CD14-positive monocyte (primary cell): ENCODE results near the gene CDH13. TPM values are rescaled to one million over a fixed set of nuclear protein-coding genes. Genes with fewer than 3 reads are reported as not detected.

ENCODE experiments used
- DNase-seq, 3 donors: peaks; one replicate each; pipeline ENCODE4 v3.0.0-alpha.2; 2011 to 2022
- H2AFZ ChIP-seq: 2 replicates; pipeline ENCODE4 v1.6.0; 2012; ENCODE audit warnings: mild to moderate bottlenecking, low read depth, low read length, inconsistent platforms; ENCODE audit not compliant: insufficient read depth, poor library complexity, severe bottlenecking
- H3K27ac ChIP-seq, 2 donors: 1 replicate in 1 of 2; 2 replicates in 1 of 2; pipeline ENCODE4 v1.5.1; 2012 to 2013; ENCODE audit warnings: low read length in 2 of 2, control low read depth in 1 of 2, inconsistent platforms in 1 of 2, low read depth in 1 of 2, mild to moderate bottlenecking in 1 of 2
- H3K27me3 ChIP-seq, 2 donors: one replicate each; pipeline versions ENCODE4 v1.6.0 to v1.6.1; 2011 to 2013; ENCODE audit warnings: low read length in 2 of 2; ENCODE audit not compliant: control insufficient read depth in 2 of 2, insufficient read depth in 2 of 2
- H3K36me3 ChIP-seq, 2 donors: replicated peaks in 1 of 2; 1 replicate in 1 of 2; 2 replicates in 1 of 2; pipeline versions ENCODE4 v1.5.1 to v1.6.1; 2012 to 2013; ENCODE audit warnings: low read length in 2 of 2, control low read depth in 1 of 2, inconsistent platforms in 1 of 2, mild to moderate bottlenecking in 1 of 2; ENCODE audit not compliant: insufficient read depth in 2 of 2, control insufficient read depth in 1 of 2
- H3K4me1 ChIP-seq, 2 donors: 1 replicate in 1 of 2; 2 replicates in 1 of 2; pipeline versions ENCODE4 v1.5.1 to v1.6.1; 2012 to 2013; ENCODE audit warnings: low read length in 2 of 2, control low read depth in 1 of 2, inconsistent platforms in 1 of 2, mild to moderate bottlenecking in 1 of 2, moderate library complexity in 1 of 2; ENCODE audit not compliant: insufficient read depth in 2 of 2, control insufficient read depth in 1 of 2
- H3K4me2 ChIP-seq: replicated peaks from 2 replicates; pipeline ENCODE3; 2012; ENCODE audit warnings: low read length, moderate library complexity, mild to moderate bottlenecking; ENCODE audit not compliant: poor library complexity, severe bottlenecking; ENCODE audit errors: extremely low read depth
- H3K4me3 ChIP-seq, 3 experiments: fragments of 200-600 bp in 1 of 3; sonication (generic) in 1 of 3; replicated peaks in 1 of 3; 1 replicate in 2 of 3; 2 replicates in 1 of 3; pipeline ENCODE4 v1.5.1; 2011 to 2013; ENCODE audit warnings: low read length in 3 of 3, mild to moderate bottlenecking in 3 of 3, control low read depth in 2 of 3, low read depth in 2 of 3, inconsistent platforms in 1 of 3, moderate library complexity in 1 of 3
- H3K79me2 ChIP-seq: 2 replicates; pipeline ENCODE4 v1.6.0; 2012; ENCODE audit warnings: mild to moderate bottlenecking, control low read depth, inconsistent platforms, low read length, moderate library complexity; ENCODE audit not compliant: insufficient read depth
- H3K9ac ChIP-seq: 2 replicates; pipeline ENCODE4 v1.6.0; 2017; ENCODE audit warnings: low read length, mild to moderate bottlenecking; ENCODE audit not compliant: insufficient read depth, poor library complexity, severe bottlenecking
- H3K9me3 ChIP-seq, 2 donors: replicated peaks in 1 of 2; 1 replicate in 1 of 2; 2 replicates in 1 of 2; pipeline versions ENCODE4 v1.5.1 to v1.6.1; 2012 to 2013; ENCODE audit warnings: low read length in 2 of 2, control low read depth in 1 of 2; ENCODE audit not compliant: control insufficient read depth in 1 of 2, insufficient read depth in 1 of 2
- H4K20me1 ChIP-seq: 2 replicates; pipeline ENCODE4 v1.6.0; 2012; ENCODE audit warnings: mild to moderate bottlenecking, low read length, control low read depth, moderate library complexity; ENCODE audit not compliant: insufficient read depth
- H3K27ac Mint-ChIP-seq, 7 donors: one replicate each; pipeline ENCODE4 v1.8.0; 2020; ENCODE audit warnings: mild to moderate bottlenecking in 7 of 7, mixed read lengths in 7 of 7, moderate library complexity in 6 of 7, inconsistent platforms in 2 of 7
- H3K27me3 Mint-ChIP-seq, 3 donors: one replicate each; pipeline ENCODE4 v1.8.0; 2021 to 2022; ENCODE audit warnings: low read depth in 3 of 3, mild to moderate bottlenecking in 3 of 3, mixed read lengths in 3 of 3, moderate library complexity in 3 of 3, inconsistent platforms in 1 of 3
- H3K36me3 Mint-ChIP-seq, 2 donors: one replicate each; pipeline ENCODE4 v1.8.0; 2020; ENCODE audit warnings: mixed read lengths in 2 of 2, inconsistent platforms in 1 of 2, mild to moderate bottlenecking in 1 of 2
- H3K4me1 Mint-ChIP-seq: one replicate; pipeline ENCODE4 v1.8.0; 2020; ENCODE audit warnings: mild to moderate bottlenecking, mixed read lengths
- H3K4me3 Mint-ChIP-seq, 2 donors: one replicate each; pipeline ENCODE4 v1.8.0; 2020; ENCODE audit warnings: mild to moderate bottlenecking in 2 of 2, mixed read lengths in 2 of 2, moderate library complexity in 1 of 2
- H3K9me3 Mint-ChIP-seq, 7 donors: one replicate each; pipeline ENCODE4 v1.8.0; 2020 to 2022; ENCODE audit warnings: mixed read lengths in 7 of 7, mild to moderate bottlenecking in 6 of 7, moderate library complexity in 6 of 7, inconsistent platforms in 2 of 7
- WGBS: methylation state at CpG from one replicate; pipeline ENCODE4 v1.1.5; 2013; ENCODE audit warnings: missing lambda C conversion rate; ENCODE audit not compliant: insufficient coverage; 5-methylcytosine and 5-hydroxymethylcytosine counted together
- intact Hi-C, 2 donors: fragments of 100-400 bp; cut with micrococcal nuclease; formaldehyde crosslinking; loops; one replicate each; pipeline versions ENCODE4 v1.15.0 to v1.15.1; 2023
- polyA plus RNA-seq, 3 donors: library from polyadenylated mRNA; depleted of rRNA in 1 of 3; unstranded in 2 of 3; stranded (reverse) in 1 of 3; fragments of 300-500 nt in 2 of 3; fragments of >200 nt in 1 of 3; fragmentation: Illumina TruSeq in 2 of 3; gene quantifications; 1 replicate in 2 of 3; 2 replicates in 1 of 3; pipeline ENCODE4 v1.2.3, GENCODE V29; 2012 to 2021
- TF ChIP-seq, protein P1 (sequence below): fragments of 200-600 bp; IDR thresholded peaks from one replicate; pipeline ENCODE4 v1.8.0; 2022; ENCODE audit warnings: antibody characterized with exemption, mild to moderate bottlenecking

The CDH13 gene
- polyA plus RNA-seq, 3 donors = 0.13 to 0.19 TPM; not detected in 1

DNA sequence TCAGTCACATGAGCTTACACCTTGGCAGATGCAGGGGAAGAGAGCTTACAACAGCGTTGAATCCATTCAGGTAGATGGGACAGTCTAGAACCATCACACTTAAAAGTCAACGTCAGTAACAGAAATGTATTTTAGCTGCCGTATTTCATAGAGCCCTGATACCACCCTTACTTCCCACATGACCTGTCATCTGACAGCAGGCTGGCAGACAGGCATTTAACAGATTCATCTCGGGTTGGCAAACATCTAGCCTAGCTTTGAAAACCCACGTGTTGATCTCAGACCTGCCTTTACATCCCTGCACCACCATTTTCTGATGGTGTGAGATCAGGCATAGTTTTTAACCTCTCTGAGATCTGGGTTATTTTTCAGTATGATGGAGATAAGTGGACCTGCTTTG lies 1003.1 kb downstream of the CDH13 start:
- Histone ChIP-seq H3K27ac (no peak overlapping the region), H3K36me3 (no peaks in the 10 kb centered on the region), H4K20me1 (no peaks in the 10 kb centered on the region), H3K9ac (no peak overlapping the region), H3K4me3 (no peak overlapping the region), H3K79me2 (no peaks in the 10 kb centered on the region), H2AFZ (no peak overlapping the region), H3K9me3 (no peaks in the 10 kb centered on the region), H3K27me3 (no peaks in the 10 kb centered on the region), H3K4me2 (no peak overlapping the region), H3K4me1 (no peaks in the 10 kb centered on the region)
- Mint-ChIP-seq H3K9me3 (peaks cover 0 to 4% (median 0%) of the 10 kb centered on the region in 7 donors), H3K4me1 (no peaks in the 10 kb centered on the region), H3K4me3 (no peak overlapping the region), H3K36me3 (no peaks in the 10 kb centered on the region), H3K27ac (no peak overlapping the region), H3K27me3 (peaks cover 3 to 10% (median 3%) of the 10 kb centered on the region in 3 donors)
- intact Hi-C loops = no loop called here
- 100% methylated on average over 3 of the region's 5 CpGs for WGBS
- no peak for DNase-seq
- TF ChIP-seq, protein P1, sequence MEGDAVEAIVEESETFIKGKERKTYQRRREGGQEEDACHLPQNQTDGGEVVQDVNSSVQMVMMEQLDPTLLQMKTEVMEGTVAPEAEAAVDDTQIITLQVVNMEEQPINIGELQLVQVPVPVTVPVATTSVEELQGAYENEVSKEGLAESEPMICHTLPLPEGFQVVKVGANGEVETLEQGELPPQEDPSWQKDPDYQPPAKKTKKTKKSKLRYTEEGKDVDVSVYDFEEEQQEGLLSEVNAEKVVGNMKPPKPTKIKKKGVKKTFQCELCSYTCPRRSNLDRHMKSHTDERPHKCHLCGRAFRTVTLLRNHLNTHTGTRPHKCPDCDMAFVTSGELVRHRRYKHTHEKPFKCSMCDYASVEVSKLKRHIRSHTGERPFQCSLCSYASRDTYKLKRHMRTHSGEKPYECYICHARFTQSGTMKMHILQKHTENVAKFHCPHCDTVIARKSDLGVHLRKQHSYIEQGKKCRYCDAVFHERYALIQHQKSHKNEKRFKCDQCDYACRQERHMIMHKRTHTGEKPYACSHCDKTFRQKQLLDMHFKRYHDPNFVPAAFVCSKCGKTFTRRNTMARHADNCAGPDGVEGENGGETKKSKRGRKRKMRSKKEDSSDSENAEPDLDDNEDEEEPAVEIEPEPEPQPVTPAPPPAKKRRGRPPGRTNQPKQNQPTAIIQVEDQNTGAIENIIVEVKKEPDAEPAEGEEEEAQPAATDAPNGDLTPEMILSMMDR = no peak

- DNase-seq = no peak
- H3K27me3 ChIP-seq = no peaks in the 10 kb centered on the region
- no peak overlapping the region for H3K4me3 Mint-ChIP-seq
- no peaks in the 10 kb centered on the region for H3K36me3 ChIP-seq
- no peaks in the 10 kb centered on the region for H3K79me2 ChIP-seq
- H2AFZ ChIP-seq = no peak overlapping the region
- H3K27ac ChIP-seq = no peak overlapping the region
- WGBS = 85% methylated on average over 4 of the region's 6 CpGs
- no peak overlapping the region for H3K9ac ChIP-seq
- no peaks in the 10 kb centered on the region for H3K4me1 Mint-ChIP-seq
- H3K36me3 Mint-ChIP-seq = no peaks in the 10 kb centered on the region
- H3K27ac Mint-ChIP-seq = no peak overlapping the region
- no peaks in the 10 kb centered on the region for H4K20me1 ChIP-seq
- peaks cover 0 to 10% (median 0%) of the 10 kb centered on the region in 7 donors for H3K9me3 Mint-ChIP-seq
- no peaks in the 10 kb centered on the region for H3K4me1 ChIP-seq
- H3K9me3 ChIP-seq = no peaks in the 10 kb centered on the region
- no peak overlapping the region for H3K4me3 ChIP-seq
- intact Hi-C loops = no loop called here
- TF ChIP-seq, protein P1 = no peak
- no peak overlapping the region for H3K4me2 ChIP-seq
- H3K27me3 Mint-ChIP-seq = peaks cover 3 to 10% (median 3%) of the 10 kb centered on the region in 3 donors
Measured at GRCh38 chr16:83630979-83631378, 1004.2 kb downstream of the CDH13 start.
